GM19395 (cell line): ENCODE results near the gene ASIC2.

Experiments used
- ATAC-seq: cut with Tn5 transposase; IDR thresholded peaks from one replicate; pipeline ENCODE4 v1.9.1; 2021; ENCODE audit warnings: mild to moderate bottlenecking, moderate library complexity; ENCODE audit not compliant: unreplicated experiment

The ASIC2 gene

GRCh38 chr17:33288954-33289353 is 4.1 kb downstream of the ASIC2 start:
- no peak for ATAC-seq

- no peak for ATAC-seq
These were observed 5.9 kb downstream of the ASIC2 start for GRCh38 chr17:33287096-33287725.

GRCh38 chr17:33285413-33285812 is 7.7 kb downstream of the ASIC2 start:
- ATAC-seq = no peak

GRCh38 chr17:33284022-33284421 is 9.1 kb downstream of the ASIC2 start:
- ATAC-seq = no peak

DNA sequence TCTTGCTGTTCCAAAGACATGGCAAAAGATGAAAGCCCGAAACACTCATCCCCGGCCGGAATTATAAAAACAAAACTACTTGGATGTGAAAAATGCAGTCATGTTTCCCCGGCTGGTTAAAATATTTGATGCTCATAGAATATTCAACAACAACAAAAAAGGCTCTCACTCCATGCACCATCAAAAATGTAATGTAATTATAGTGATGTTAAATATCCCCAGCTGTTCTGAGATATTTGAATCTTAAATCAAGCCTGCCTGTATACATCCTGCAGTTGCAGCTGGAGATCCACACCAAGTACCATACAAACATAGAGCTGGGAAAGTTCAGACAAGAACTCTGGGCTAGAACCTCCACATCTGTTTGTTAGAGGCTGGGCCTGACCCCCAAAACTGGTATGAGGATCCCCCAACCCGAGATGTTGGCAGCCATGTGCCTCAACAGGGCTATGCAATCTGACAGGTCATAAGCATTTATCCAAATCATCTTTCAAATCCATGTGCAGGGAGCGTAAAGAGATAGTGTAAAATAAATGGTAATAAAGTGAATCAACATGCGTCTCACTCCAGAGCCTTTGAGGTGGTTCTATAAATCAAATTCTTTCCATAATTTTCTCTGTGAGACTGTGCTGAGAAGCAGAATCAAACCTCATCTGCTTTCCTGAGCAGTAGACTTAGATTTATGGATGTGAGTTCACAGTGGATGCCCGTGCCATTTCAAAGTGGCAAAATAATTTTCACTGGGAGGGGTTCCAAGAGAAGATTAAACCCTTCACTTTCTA is 12.7 kb downstream of the ASIC2 start:
- ATAC-seq = no peak

- ATAC-seq = no peak
These were observed 15.5 kb downstream of the ASIC2 start for GRCh38 chr17:33277436-33278100.

- ATAC-seq = no peak
These were observed 19.2 kb downstream of the ASIC2 start for GRCh38 chr17:33273743-33274410.

GRCh38 chr17:33273271-33273670 is 19.8 kb downstream of the ASIC2 start:
- ATAC-seq = no peak

- ATAC-seq = no peak
These were observed 20.7 kb downstream of the ASIC2 start for GRCh38 chr17:33272438-33272837.

GRCh38 chr17:33269337-33270060 is 23.6 kb downstream of the ASIC2 start:
- ATAC-seq = no peak

GRCh38 chr17:33267851-33268548 is 25.1 kb downstream of the ASIC2 start:
- no peak for ATAC-seq

- ATAC-seq = no peak
These were observed 25.8 kb downstream of the ASIC2 start for GRCh38 chr17:33267271-33267790.

GRCh38 chr17:33266611-33267010 is 26.5 kb downstream of the ASIC2 start:
- no peak for ATAC-seq

GRCh38 chr17:33266116-33266515 is 27.0 kb downstream of the ASIC2 start:
- ATAC-seq = no peak

DNA sequence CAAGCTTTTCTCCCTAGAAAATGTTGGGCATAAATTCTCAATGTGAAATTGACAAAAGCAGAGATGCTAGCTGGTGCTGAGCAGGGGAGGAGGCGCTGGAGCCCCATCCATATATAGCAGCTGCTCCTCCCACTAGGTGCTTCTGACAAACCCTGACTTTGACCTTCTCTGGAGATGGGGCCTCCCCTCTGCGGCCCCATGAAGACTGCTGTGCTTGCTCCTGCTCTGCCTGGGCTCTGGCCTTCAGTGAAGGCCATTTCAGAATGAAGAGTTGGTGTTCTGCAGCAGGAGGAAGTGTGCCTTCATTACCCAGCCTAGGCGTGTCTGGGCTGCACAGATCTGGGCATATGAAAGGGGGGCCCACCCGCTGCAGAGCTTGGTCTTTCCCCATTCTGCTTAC is 29.7 kb downstream of the ASIC2 start:
- no peak for ATAC-seq

GRCh38 chr17:33262266-33263123 is 30.6 kb downstream of the ASIC2 start:
- no peak for ATAC-seq

- ATAC-seq = no peak
These were observed 31.3 kb downstream of the ASIC2 start for GRCh38 chr17:33261820-33262219.

DNA sequence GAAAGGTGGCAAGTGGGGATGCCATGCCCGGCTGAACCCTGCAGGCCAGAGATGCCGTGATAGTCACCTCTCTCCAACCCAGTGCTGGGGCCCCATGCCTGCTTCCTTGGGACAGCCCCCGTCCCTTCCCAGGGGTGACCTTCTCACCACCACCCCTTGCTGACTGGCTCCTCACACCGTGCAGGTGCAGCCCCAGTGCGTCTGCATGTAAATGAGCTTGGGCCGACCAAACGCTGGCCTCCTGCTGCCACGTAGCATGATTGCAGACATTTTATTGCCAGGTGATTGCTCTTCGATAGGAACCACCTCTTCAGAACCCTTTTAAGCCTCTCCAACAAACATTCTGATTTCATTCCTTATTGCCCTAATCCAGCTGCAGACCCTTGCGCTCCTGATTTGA is 32.5 kb downstream of the ASIC2 start:
- no peak for ATAC-seq

GRCh38 chr17:33258296-33258695 is 34.8 kb downstream of the ASIC2 start:
- no peak for ATAC-seq
